Activated naive CD4-positive, alpha-beta T cell treated with anti-CD3 and anti-CD28 coated beads for 36 hours (primary cell): ENCODE data around the gene UBE2F. TPM values are rescaled to one million over a fixed set of nuclear protein-coding genes. Genes with fewer than 3 reads are reported as not detected.

Experiments used
- CTCF ChIA-PET: fragments of 350-600 bp; sonication (Branson Sonifier 250); formaldehyde crosslinking; loops from one replicate; lab custom pipeline; 2021; ENCODE audit warnings: antibody characterized with exemption; lab: Charles Lee
- DNase-seq: peaks from one replicate; pipeline ENCODE4 v3.0.0-alpha.2; 2020
- H3K27ac Mint-ChIP-seq: one replicate; pipeline ENCODE4 v1.8.0; 2021; ENCODE audit warnings: mild to moderate bottlenecking, mixed read lengths
- H3K27me3 Mint-ChIP-seq: one replicate; pipeline ENCODE4 v1.8.0; 2021; ENCODE audit warnings: low read depth, mixed read lengths
- H3K36me3 Mint-ChIP-seq: one replicate; pipeline ENCODE4 v1.8.0; 2021; ENCODE audit warnings: low read depth, mixed read lengths
- H3K4me1 Mint-ChIP-seq: one replicate; pipeline ENCODE4 v1.8.0; 2021; ENCODE audit warnings: low read depth, mixed read lengths
- H3K4me3 Mint-ChIP-seq: one replicate; pipeline ENCODE4 v1.8.0; 2021; ENCODE audit warnings: mild to moderate bottlenecking, moderate library complexity, mixed read lengths
- H3K9me3 Mint-ChIP-seq: one replicate; pipeline ENCODE4 v1.8.0; 2021; ENCODE audit warnings: mixed read lengths
- intact Hi-C: fragments of 100-400 bp; cut with micrococcal nuclease; formaldehyde crosslinking; loops from one replicate; pipeline ENCODE4 v1.15.1; 2023
- total RNA-seq, 2 experiments: library from RNA; stranded (reverse); gene quantifications; one replicate each; pipeline ENCODE4 v1.2.3, GENCODE V29; 2021

Gene UBE2F
- total RNA-seq: 10 to 100 TPM; 43.4 to 45.5 TPM

GRCh38 chr2:237966565-237967462 is at the start of gene UBE2F:
Gene UBE2F, plus strand, starts transcription at chr2:237967014. Its CDS starts 6,094 bp downstream, at chr2:237973108.
- H3K27me3 Mint-ChIP-seq: no peaks in the 10 kb centered on the region
- intact Hi-C loops: loop anchor here (1.0 to 5.0 kb wide), 4 partner anchors 190 to 321 kb away; partner anchors contain the start of genes ERFE and PER2
- H3K4me1 Mint-ChIP-seq: peaks cover 40% of the 10 kb centered on the region
- H3K9me3 Mint-ChIP-seq: peaks cover 12% of the 10 kb centered on the region
- peak within 1 kb of the TSS; percentile 65 for H3K27ac Mint-ChIP-seq
- peaks cover 5% of the 10 kb centered on the region for H3K36me3 Mint-ChIP-seq
- DNase-seq: peak; percentile 96
- CTCF ChIA-PET: no interaction called here
- H3K4me3 Mint-ChIP-seq: peak within 1 kb of the TSS; percentile 81

- Mint-ChIP-seq H3K27ac (no peak overlapping the region), H3K4me3 (no peak overlapping the region), H3K27me3 (no peaks in the 10 kb centered on the region), H3K4me1 (peaks cover 2% of the 10 kb centered on the region), H3K9me3 (no peaks in the 10 kb centered on the region), H3K36me3 (no peaks in the 10 kb centered on the region)
- CTCF ChIA-PET: no interaction called here
- no peak for DNase-seq
- intact Hi-C loops: no loop called here
These were observed 49.0 kb upstream of the UBE2F start for GRCh38 chr2:237917696-237918374.

GRCh38 chr2:237919593-237919992 is 47.2 kb upstream of the UBE2F start:
- Mint-ChIP-seq H3K27ac (no peak overlapping the region), H3K36me3 (no peaks in the 10 kb centered on the region), H3K9me3 (no peaks in the 10 kb centered on the region), H3K4me1 (peaks cover 6% of the 10 kb centered on the region), H3K4me3 (no peak overlapping the region), H3K27me3 (no peaks in the 10 kb centered on the region)
- CTCF ChIA-PET: no interaction called here
- no peak for DNase-seq
- intact Hi-C loops: no loop called here

GRCh38 chr2:237920673-237921072 is 46.1 kb upstream of the UBE2F start:
- H3K27ac Mint-ChIP-seq: no peak overlapping the region
- no peak for DNase-seq
- peaks cover 8% of the 10 kb centered on the region for H3K4me1 Mint-ChIP-seq
- intact Hi-C loops: loop anchor here (5.0 kb wide), 3 partner anchors 58 to 142 kb away; partner anchors contain the start of gene SCLY
- H3K9me3 Mint-ChIP-seq: no peaks in the 10 kb centered on the region
- H3K36me3 Mint-ChIP-seq: no peaks in the 10 kb centered on the region
- H3K27me3 Mint-ChIP-seq: no peaks in the 10 kb centered on the region
- CTCF ChIA-PET: no interaction called here
- H3K4me3 Mint-ChIP-seq: no peak overlapping the region

GRCh38 chr2:237921967-237922492 is 44.8 kb upstream of the UBE2F start:
- H3K4me1 Mint-ChIP-seq: peaks cover 17% of the 10 kb centered on the region
- H3K36me3 Mint-ChIP-seq: no peaks in the 10 kb centered on the region
- H3K27me3 Mint-ChIP-seq: no peaks in the 10 kb centered on the region
- intact Hi-C loops: loop anchor here (2.0 to 5.0 kb wide), 4 partner anchors 47 to 140 kb away; partner anchors contain the start of gene SCLY
- no peak overlapping the region for H3K27ac Mint-ChIP-seq
- CTCF ChIA-PET: interaction anchor here (0.8 to 1.6 kb wide), 3 partner anchors 10 to 57 kb away, joined by 3 to 7 read pairs (median 3); no protein-coding TSS in a partner anchor
- DNase-seq: no peak
- H3K4me3 Mint-ChIP-seq: no peak overlapping the region
- H3K9me3 Mint-ChIP-seq: no peaks in the 10 kb centered on the region

GRCh38 chr2:237922641-237923361 is 44.0 kb upstream of the UBE2F start:
- intact Hi-C loops: loop anchor here (2.0 to 5.0 kb wide), 4 partner anchors 46 to 140 kb away; partner anchors contain the start of gene SCLY
- peak overlapping the region; percentile 46 for H3K27ac Mint-ChIP-seq
- no peaks in the 10 kb centered on the region for H3K27me3 Mint-ChIP-seq
- H3K4me1 Mint-ChIP-seq: peaks cover 21% of the 10 kb centered on the region
- no peaks in the 10 kb centered on the region for H3K36me3 Mint-ChIP-seq
- H3K4me3 Mint-ChIP-seq: peak overlapping the region; percentile 52
- DNase-seq: peak; percentile 46
- no peaks in the 10 kb centered on the region for H3K9me3 Mint-ChIP-seq
- CTCF ChIA-PET: interaction anchor here (0.7 to 1.6 kb wide), 11 partner anchors 9 to 219 kb away, joined by 3 to 7 read pairs (median 3); no protein-coding TSS in a partner anchor

GRCh38 chr2:237923481-237924163 is 43.2 kb upstream of the UBE2F start:
- Mint-ChIP-seq H3K36me3 (no peaks in the 10 kb centered on the region), H3K4me3 (peak overlapping the region; percentile 52), H3K9me3 (no peaks in the 10 kb centered on the region), H3K4me1 (peaks cover 21% of the 10 kb centered on the region), H3K27me3 (no peaks in the 10 kb centered on the region), H3K27ac (no peak overlapping the region)
- peak; percentile 80 for DNase-seq
- intact Hi-C loops: loop anchor here (2.0 to 5.0 kb wide), 4 partner anchors 45 to 139 kb away; partner anchors contain the start of gene SCLY
- CTCF ChIA-PET: interaction anchor here (0.5 to 1.6 kb wide), 16 partner anchors 8 to 992 kb away, joined by 3 to 7 read pairs (median 4); no protein-coding TSS in a partner anchor

- H3K36me3 Mint-ChIP-seq: no peaks in the 10 kb centered on the region
- no peak for DNase-seq
- H3K4me3 Mint-ChIP-seq: no peak overlapping the region
- CTCF ChIA-PET: interaction anchor here (0.5 to 1.2 kb wide), 7 partner anchors 12 to 992 kb away, joined by 3 to 6 read pairs (median 4); no protein-coding TSS in a partner anchor
- no peak overlapping the region for H3K27ac Mint-ChIP-seq
- H3K4me1 Mint-ChIP-seq: peaks cover 21% of the 10 kb centered on the region
- intact Hi-C loops: loop anchor here (5.0 kb wide), 3 partner anchors 62 to 138 kb away; partner anchors contain the start of gene SCLY
- H3K9me3 Mint-ChIP-seq: no peaks in the 10 kb centered on the region
- H3K27me3 Mint-ChIP-seq: no peaks in the 10 kb centered on the region
These were observed 42.7 kb upstream of the UBE2F start for GRCh38 chr2:237924164-237924534.

- Mint-ChIP-seq H3K27ac (no peak overlapping the region), H3K27me3 (no peaks in the 10 kb centered on the region), H3K9me3 (no peaks in the 10 kb centered on the region), H3K4me1 (peaks cover 25% of the 10 kb centered on the region), H3K36me3 (no peaks in the 10 kb centered on the region), H3K4me3 (no peak overlapping the region)
- CTCF ChIA-PET: interaction anchor here (0.7 kb wide), 1 partner anchor 101 kb away, joined by 4 read pairs; no protein-coding TSS in a partner anchor
- DNase-seq: peak; percentile 36
- intact Hi-C loops: no loop called here
These were observed 39.7 kb upstream of the UBE2F start for GRCh38 chr2:237927135-237927534.

- H3K4me3 Mint-ChIP-seq: no peak overlapping the region
- CTCF ChIA-PET: no interaction called here
- intact Hi-C loops: no loop called here
- H3K36me3 Mint-ChIP-seq: no peaks in the 10 kb centered on the region
- H3K27me3 Mint-ChIP-seq: no peaks in the 10 kb centered on the region
- peaks cover 29% of the 10 kb centered on the region for H3K4me1 Mint-ChIP-seq
- DNase-seq: no peak
- no peaks in the 10 kb centered on the region for H3K9me3 Mint-ChIP-seq
- no peak overlapping the region for H3K27ac Mint-ChIP-seq
These were observed 38.8 kb upstream of the UBE2F start for GRCh38 chr2:237927986-237928385.

- CTCF ChIA-PET: interaction anchor here (0.9 kb wide), 1 partner anchor 99 kb away, joined by 5 read pairs; no protein-coding TSS in a partner anchor
- Mint-ChIP-seq H3K36me3 (no peaks in the 10 kb centered on the region), H3K4me3 (no peak overlapping the region), H3K9me3 (no peaks in the 10 kb centered on the region), H3K27ac (no peak overlapping the region), H3K27me3 (no peaks in the 10 kb centered on the region), H3K4me1 (peaks cover 34% of the 10 kb centered on the region)
- intact Hi-C loops: no loop called here
- DNase-seq: no peak
These were observed 36.8 kb upstream of the UBE2F start for GRCh38 chr2:237929979-237930378.
